SH-SY5Y (cell line): ENCODE measurements around the gene TSPAN8.

Experiments used
- GATA2 ChIP-seq: IDR thresholded peaks from 2 replicates; pipeline ENCODE4 v1.6.1; 2011; ENCODE audit warnings: mild to moderate bottlenecking, low read depth, low read length
- GATA3 ChIP-seq: IDR thresholded peaks from 2 replicates; pipeline ENCODE4 v1.6.1; 2011; ENCODE audit warnings: low read depth, mild to moderate bottlenecking, low read length, moderate library complexity

- TF ChIP-seq GATA2: no peak
- TF ChIP-seq GATA3: no peak
Measured at GRCh38 chr12:71187379-71187778, 29.6 kb upstream of the TSPAN8 start.
